Retinal pigment epithelial cell (primary cell): Measurements from ENCODE around the gene UNC79.

ENCODE experiments used
- DNase-seq: peaks from one replicate; pipeline ENCODE4 v3.0.0-alpha.2; 2010; ENCODE audit warnings: low read depth
- H3K4me3 ChIP-seq: 2 replicates; pipeline ENCODE4 v1.5.1; 2011; ENCODE audit warnings: mild to moderate bottlenecking, low read length, control low read depth, moderate library complexity
- CTCF ChIP-seq: conservative IDR thresholded peaks from 2 replicates; pipeline ENCODE4 v1.5.1; 2011; ENCODE audit warnings: low read depth, low read length, control low read depth, inconsistent platforms

UNC79 gene

GRCh38 chr14:93674343-93674742 lies 243.6 kb downstream of the UNC79 start:
- no peak for TF ChIP-seq CTCF
- H3K4me3 ChIP-seq, result no peak overlapping the region
- DNase-seq, result no peak

- H3K4me3 ChIP-seq, result no peak overlapping the region
- TF ChIP-seq CTCF, result no peak
- no peak for DNase-seq
Measured at GRCh38 chr14:93675651-93676050, 244.9 kb downstream of the UNC79 start.

- no peak for TF ChIP-seq CTCF
- DNase-seq, result no peak
- no peak overlapping the region for H3K4me3 ChIP-seq
Measured at GRCh38 chr14:93676416-93676958, 245.7 kb downstream of the UNC79 start.

GRCh38 chr14:93682459-93682858 lies 251.7 kb downstream of the UNC79 start:
- H3K4me3 ChIP-seq, result no peak overlapping the region
- no peak for TF ChIP-seq CTCF
- DNase-seq, result no peak

GRCh38 chr14:93683226-93683625 lies 252.5 kb downstream of the UNC79 start:
- no peak overlapping the region for H3K4me3 ChIP-seq
- no peak for TF ChIP-seq CTCF

GRCh38 chr14:93685121-93685895 lies 254.6 kb downstream of the UNC79 start:
- no peak for TF ChIP-seq CTCF
- DNase-seq, result no peak

More at GRCh38 chr14:93683226-93683625, 252.5 kb downstream of the UNC79 start:
- no peak for DNase-seq

GRCh38 chr14:93686268-93686667 lies 255.5 kb downstream of the UNC79 start:
- DNase-seq, result no peak
- TF ChIP-seq CTCF, result no peak

More at GRCh38 chr14:93685121-93685895, 254.6 kb downstream of the UNC79 start:
- no peak overlapping the region for H3K4me3 ChIP-seq

More at GRCh38 chr14:93686268-93686667, 255.5 kb downstream of the UNC79 start:
- no peak overlapping the region for H3K4me3 ChIP-seq
